Spleen (tissue), 7 donors: ENCODE results near the gene ATP6V0A4.

Experiments used
- POLR2A ChIP-seq, 3 donors: fragments of 450-650 bp; IDR thresholded peaks; one replicate each; pipeline ENCODE4 v1.5.1; 2017; ENCODE audit warnings: antibody characterized with exemption in 3 of 3, mild to moderate bottlenecking in 1 of 3
- POLR2AphosphoS5 ChIP-seq, 3 donors: sonication (generic); formaldehyde crosslinking; IDR thresholded peaks; one replicate each; pipeline ENCODE4 v1.5.1; 2017; ENCODE audit warnings: antibody characterized with exemption in 3 of 3
- TF ChIP-seq, protein P1 (sequence below), 11 experiments: fragments of 200-600 bp in 7 of 11; fragments of 450-650 bp in 4 of 11; sonication (generic) in 4 of 11; IDR thresholded peaks in 8 of 11; conservative IDR thresholded peaks in 3 of 11; 1 replicate in 7 of 11; 2 replicates in 4 of 11; pipeline versions ENCODE4 v1.4.0 to v1.8.0; 2016 to 2021; ENCODE audit warnings: antibody characterized with exemption in 11 of 11, inconsistent platforms in 4 of 11, mild to moderate bottlenecking in 1 of 11
- donor health status: DM: no; HTN: no; CAD: no; lungs with moderate emphysema.
- donor health status: DM: no; HTN: no; CAD: no.
- donor health status: DM: no; HTN: no; CAD: no.

DNA sequence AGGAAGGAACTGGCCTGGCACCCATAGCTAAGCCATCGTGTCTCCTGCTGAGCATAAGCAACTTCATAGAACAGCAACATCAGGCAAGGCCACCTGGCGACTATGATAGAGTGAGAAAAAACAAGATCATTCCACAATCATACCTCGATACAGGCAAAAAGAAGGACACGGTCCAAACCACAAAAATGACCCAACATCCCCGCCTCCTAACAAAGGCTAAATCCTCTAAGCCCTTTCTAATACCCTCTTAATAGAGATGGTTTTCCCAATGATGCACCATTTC, 56.6 kb downstream of the ATP6V0A4 start:
- TF ChIP-seq, protein P1, sequence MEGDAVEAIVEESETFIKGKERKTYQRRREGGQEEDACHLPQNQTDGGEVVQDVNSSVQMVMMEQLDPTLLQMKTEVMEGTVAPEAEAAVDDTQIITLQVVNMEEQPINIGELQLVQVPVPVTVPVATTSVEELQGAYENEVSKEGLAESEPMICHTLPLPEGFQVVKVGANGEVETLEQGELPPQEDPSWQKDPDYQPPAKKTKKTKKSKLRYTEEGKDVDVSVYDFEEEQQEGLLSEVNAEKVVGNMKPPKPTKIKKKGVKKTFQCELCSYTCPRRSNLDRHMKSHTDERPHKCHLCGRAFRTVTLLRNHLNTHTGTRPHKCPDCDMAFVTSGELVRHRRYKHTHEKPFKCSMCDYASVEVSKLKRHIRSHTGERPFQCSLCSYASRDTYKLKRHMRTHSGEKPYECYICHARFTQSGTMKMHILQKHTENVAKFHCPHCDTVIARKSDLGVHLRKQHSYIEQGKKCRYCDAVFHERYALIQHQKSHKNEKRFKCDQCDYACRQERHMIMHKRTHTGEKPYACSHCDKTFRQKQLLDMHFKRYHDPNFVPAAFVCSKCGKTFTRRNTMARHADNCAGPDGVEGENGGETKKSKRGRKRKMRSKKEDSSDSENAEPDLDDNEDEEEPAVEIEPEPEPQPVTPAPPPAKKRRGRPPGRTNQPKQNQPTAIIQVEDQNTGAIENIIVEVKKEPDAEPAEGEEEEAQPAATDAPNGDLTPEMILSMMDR (IDR thresholded peaks at IDR 0.05 in 8 of 11, conservative IDR thresholded peaks at IDR 0.05 in 3 of 11) = no peak
- TF ChIP-seq POLR2AphosphoS5 (IDR thresholded peaks at IDR 0.05) (no peak), POLR2A (IDR thresholded peaks at IDR 0.05) (no peak)
